ENCODE results near the gene CPVL. TPM values are rescaled to one million over a fixed set of nuclear protein-coding genes. Genes with fewer than 3 reads are reported as not detected.

CPVL gene
- total RNA-seq, 1 experiment from 2014 or later: not detected

Other genes with a start within 250 kb of the CPVL start
- gene TRIL, start 188.2 kb downstream of the CPVL start, total RNA-seq (2014; rRNA removed; shearing (Covaris generic); ENCODE audit: low replicate concordance): not detected in 2 replicates
- gene CHN2, start 48.2 kb upstream of the CPVL start, total RNA-seq (2014; rRNA removed; shearing (Covaris generic); ENCODE audit: low replicate concordance): 3.3 and 9.1 TPM in 2 replicates

Data from Karpas-422 (cell line).